GM11168 (cell line): ENCODE results near the gene GNRH2.

ENCODE experiments used
- in situ Hi-C: fragments of 300-500 bp; cut with MboI; formaldehyde crosslinking; loops from one replicate; pipeline ENCODE4 v1.12.0; 2022; ENCODE audit warnings: low sequenced_read_pairs; ENCODE audit not compliant: unreplicated experiment

The GNRH2 gene

DNA sequence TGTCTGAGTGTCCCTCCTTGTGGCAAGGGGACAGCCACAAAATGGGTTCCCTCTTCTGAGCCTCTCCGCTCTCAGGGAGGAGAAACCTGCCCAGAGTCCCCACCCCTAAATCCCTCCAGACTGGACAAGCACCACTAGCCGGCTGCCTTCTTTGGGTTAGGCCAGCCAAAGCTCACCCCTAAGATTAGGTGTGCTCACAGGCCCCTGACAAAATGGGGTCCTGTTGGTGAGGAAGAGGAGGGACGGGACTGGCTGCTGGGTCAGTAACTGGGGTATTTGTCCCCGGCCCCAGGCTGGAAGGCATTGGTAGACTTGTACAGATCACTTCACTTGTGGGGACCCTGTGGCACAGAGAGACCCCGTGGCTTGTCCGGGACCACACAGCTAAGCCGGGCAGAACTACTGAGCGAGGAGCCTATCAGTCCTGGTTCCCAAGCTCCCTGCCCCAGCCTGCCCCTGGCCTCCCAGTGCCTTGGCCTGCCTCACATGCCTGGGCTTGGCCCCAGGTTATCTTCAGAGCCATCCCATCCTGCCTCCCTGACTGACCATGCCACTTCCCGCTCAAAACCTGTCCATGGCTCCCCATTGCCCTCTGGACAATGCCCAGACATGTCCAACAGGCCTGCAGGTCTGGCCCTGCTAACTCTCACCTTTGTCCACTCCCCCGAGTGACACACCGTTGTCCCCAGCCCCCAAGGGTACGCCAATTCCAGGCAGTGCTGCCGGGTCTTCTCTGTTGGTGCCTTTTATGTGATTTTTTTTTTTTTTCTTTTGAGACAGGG is 51.6 kb downstream of the GNRH2 start:
- in situ Hi-C loops: no loop called here
